Gastroesophageal sphincter (tissue), 3 donors: ENCODE data around the gene CDH13.

ENCODE experiments used
- CTCF ChIP-seq, 4 experiments: fragments of 200-600 bp in 2 of 4; fragments of 450-650 bp in 2 of 4; sonication (generic) in 1 of 4; IDR thresholded peaks; one replicate each; pipeline ENCODE4 v1.5.1; 2017 to 2019; ENCODE audit warnings: antibody characterized with exemption in 4 of 4, mild to moderate bottlenecking in 2 of 4, moderate library complexity in 2 of 4
- POLR2A ChIP-seq, 2 donors: fragments of 450-650 bp; IDR thresholded peaks; one replicate each; pipeline ENCODE4 v1.6.1; 2017; ENCODE audit warnings: antibody characterized with exemption in 2 of 2, mild to moderate bottlenecking in 2 of 2, moderate library complexity in 1 of 2

- TF ChIP-seq POLR2A (IDR thresholded peaks at IDR 0.05), result no peak
- no peak for TF ChIP-seq CTCF (IDR thresholded peaks at IDR 0.05)
Observed at GRCh38 chr16:83629836-83630235, 1003.1 kb downstream of the CDH13 start.
